Neural progenitor cell (in vitro differentiated cells): ENCODE results near the gene TSPAN15. TPM values are rescaled to one million over a fixed set of nuclear protein-coding genes. Genes with fewer than 3 reads are reported as not detected.

Experiments used
- DNase-seq: peaks from one replicate; pipeline ENCODE4 v3.0.0-alpha.2; 2016; ENCODE audit warnings: low spot score
- H2AFZ ChIP-seq: fragments of 200-600 bp; sonication (generic); replicated peaks from 2 replicates; pipeline ENCODE4 v1.6.1; 2016; ENCODE audit warnings: antibody characterized with exemption
- H3F3A ChIP-seq: fragments of 200-600 bp; sonication (generic); 2 replicates; pipeline ENCODE4 v1.6.1; 2016; ENCODE audit warnings: antibody characterized with exemption, low read depth
- H3K27ac ChIP-seq: fragments of 200-600 bp; sonication (generic); 2 replicates; pipeline ENCODE4 v1.5.1; 2016; ENCODE audit warnings: mild to moderate bottlenecking
- H3K27me3 ChIP-seq: fragments of 200-600 bp; sonication (generic); 2 replicates; pipeline ENCODE4 v1.6.1; 2016; ENCODE audit warnings: mild to moderate bottlenecking, moderate library complexity
- H3K36me3 ChIP-seq: fragments of 200-600 bp; sonication (generic); 2 replicates; pipeline ENCODE4 v1.5.1; 2016
- H3K4me1 ChIP-seq: fragments of 200-600 bp; sonication (generic); 2 replicates; pipeline ENCODE4 v1.6.1; 2016; ENCODE audit warnings: mixed run types
- H3K4me2 ChIP-seq: fragments of 200-600 bp; sonication (generic); 2 replicates; pipeline ENCODE4 v1.6.1; 2016
- H3K4me3 ChIP-seq: fragments of 200-600 bp; sonication (generic); 2 replicates; pipeline ENCODE4 v1.5.1; 2016
- H3K79me2 ChIP-seq: fragments of 200-600 bp; sonication (generic); 2 replicates; pipeline ENCODE4 v1.6.1; 2016; ENCODE audit warnings: low read depth
- H3K9ac ChIP-seq: fragments of 200-600 bp; sonication (generic); 2 replicates; pipeline ENCODE4 v1.6.1; 2016
- H3K9me3 ChIP-seq: fragments of 200-600 bp; sonication (generic); 2 replicates; pipeline ENCODE4 v1.5.1; 2016; ENCODE audit warnings: low read depth
- H4K20me1 ChIP-seq: fragments of 200-600 bp; sonication (generic); 2 replicates; pipeline ENCODE4 v1.6.1; 2016; ENCODE audit warnings: low read depth
- H3K27ac Mint-ChIP-seq: 3 replicates; pipeline ENCODE4 v1.8.0; 2021; ENCODE audit warnings: mixed read lengths
- H3K27me3 Mint-ChIP-seq: 2 replicates; pipeline ENCODE4 v1.8.0; 2022; ENCODE audit warnings: low read depth, mild to moderate bottlenecking, inconsistent platforms, moderate library complexity, mixed read lengths; ENCODE audit not compliant: insufficient read depth
- H3K36me3 Mint-ChIP-seq: 3 replicates; pipeline ENCODE4 v1.8.0; 2021; ENCODE audit warnings: mixed read lengths
- H3K4me1 Mint-ChIP-seq: 3 replicates; pipeline ENCODE4 v1.8.0; 2021; ENCODE audit warnings: mixed read lengths
- H3K4me3 Mint-ChIP-seq: 3 replicates; pipeline ENCODE4 v1.8.0; 2021; ENCODE audit warnings: mild to moderate bottlenecking, moderate library complexity, mixed read lengths
- H3K9me3 Mint-ChIP-seq: 3 replicates; pipeline ENCODE4 v1.8.0; 2020; ENCODE audit warnings: mixed read lengths
- CTCF ChIP-seq: fragments of 200-600 bp; sonication (generic); IDR thresholded peaks from 2 replicates; pipeline ENCODE4 v1.5.1; 2017; ENCODE audit warnings: antibody characterized with exemption, mild to moderate bottlenecking
- EZH2 ChIP-seq: fragments of 200-600 bp; sonication (generic); IDR thresholded peaks from 2 replicates; pipeline ENCODE4 v1.6.1; 2017; ENCODE audit warnings: antibody characterized with exemption, mild to moderate bottlenecking, moderate library complexity
- EZH2phosphoT487 ChIP-seq: fragments of 200-600 bp; sonication (generic); IDR thresholded peaks from 2 replicates; pipeline ENCODE4 v1.6.1; 2017; ENCODE audit warnings: antibody characterized with exemption
- total RNA-seq: library from RNA; depleted of rRNA; stranded (reverse); fragments of >200 nt; gene quantifications from 2 replicates; pipeline ENCODE4 v1.2.3, GENCODE V29; 2015; ENCODE audit warnings: low replicate concordance

Gene TSPAN15
- total RNA-seq, 1 donor from 2014 or later = 6.8 TPM

- H3F3A ChIP-seq = no peaks in the 10 kb centered on the region
- H3K27ac ChIP-seq = no peak overlapping the region
- no peaks in the 10 kb centered on the region for H4K20me1 ChIP-seq
- Mint-ChIP-seq H3K4me3 (no peak overlapping the region), H3K27ac (no peak overlapping the region), H3K36me3 (peaks cover 4% of the 10 kb centered on the region), H3K27me3 (peaks cover 11% of the 10 kb centered on the region), H3K4me1 (peaks cover 21% of the 10 kb centered on the region), H3K9me3 (no peaks in the 10 kb centered on the region)
- peaks cover 19% of the 10 kb centered on the region for H3K4me1 ChIP-seq
- no peak overlapping the region for H3K4me2 ChIP-seq
- H2AFZ ChIP-seq = no peak overlapping the region
- H3K9me3 ChIP-seq = no peaks in the 10 kb centered on the region
- H3K4me3 ChIP-seq = no peak overlapping the region
- no peaks in the 10 kb centered on the region for H3K79me2 ChIP-seq
- no peak for TF ChIP-seq CTCF
- TF ChIP-seq EZH2phosphoT487 = no peak
- no peak for TF ChIP-seq EZH2
- H3K9ac ChIP-seq = no peak overlapping the region
- H3K27me3 ChIP-seq = no peaks in the 10 kb centered on the region
- no peak for DNase-seq
- no peaks in the 10 kb centered on the region for H3K36me3 ChIP-seq
Measured at GRCh38 chr10:69495666-69496065, 44.4 kb downstream of the TSPAN15 start.

- no peak overlapping the region for H3K4me3 Mint-ChIP-seq
- TF ChIP-seq CTCF (no peak), EZH2 (no peak), EZH2phosphoT487 (no peak)
- peaks cover 14% of the 10 kb centered on the region for H3K27me3 Mint-ChIP-seq
- peaks cover 4% of the 10 kb centered on the region for H3K36me3 Mint-ChIP-seq
- no peaks in the 10 kb centered on the region for H3K36me3 ChIP-seq
- H3K4me1 ChIP-seq = peaks cover 18% of the 10 kb centered on the region
- H3K9me3 ChIP-seq = no peaks in the 10 kb centered on the region
- no peak for DNase-seq
- peaks cover 21% of the 10 kb centered on the region for H3K4me1 Mint-ChIP-seq
- no peak overlapping the region for H3K27ac ChIP-seq
- no peak overlapping the region for H3K4me2 ChIP-seq
- H3K79me2 ChIP-seq = no peaks in the 10 kb centered on the region
- no peak overlapping the region for H3K9ac ChIP-seq
- no peak overlapping the region for H3K4me3 ChIP-seq
- no peak overlapping the region for H3K27ac Mint-ChIP-seq
- H3K27me3 ChIP-seq = no peaks in the 10 kb centered on the region
- no peaks in the 10 kb centered on the region for H3F3A ChIP-seq
- no peaks in the 10 kb centered on the region for H4K20me1 ChIP-seq
- H2AFZ ChIP-seq = no peak overlapping the region
- H3K9me3 Mint-ChIP-seq = no peaks in the 10 kb centered on the region
Measured at GRCh38 chr10:69496352-69497230, 45.3 kb downstream of the TSPAN15 start.

GRCh38 chr10:69497231-69497561 lies 45.9 kb downstream of the TSPAN15 start:
- no peaks in the 10 kb centered on the region for H3F3A ChIP-seq
- H3K4me1 ChIP-seq = peaks cover 12% of the 10 kb centered on the region
- no peak overlapping the region for H3K4me2 ChIP-seq
- no peaks in the 10 kb centered on the region for H3K36me3 ChIP-seq
- H3K27ac ChIP-seq = no peak overlapping the region
- no peaks in the 10 kb centered on the region for H3K9me3 ChIP-seq
- H4K20me1 ChIP-seq = no peaks in the 10 kb centered on the region
- Mint-ChIP-seq H3K4me1 (peaks cover 16% of the 10 kb centered on the region), H3K27ac (no peak overlapping the region), H3K4me3 (no peak overlapping the region), H3K9me3 (no peaks in the 10 kb centered on the region), H3K36me3 (peaks cover 4% of the 10 kb centered on the region), H3K27me3 (peaks cover 14% of the 10 kb centered on the region)
- H3K4me3 ChIP-seq = no peak overlapping the region
- no peak for DNase-seq
- no peak overlapping the region for H3K9ac ChIP-seq
- H3K27me3 ChIP-seq = no peaks in the 10 kb centered on the region
- no peaks in the 10 kb centered on the region for H3K79me2 ChIP-seq
- H2AFZ ChIP-seq = no peak overlapping the region
- TF ChIP-seq CTCF = no peak
- no peak for TF ChIP-seq EZH2
- TF ChIP-seq EZH2phosphoT487 = no peak
